Measurements from ENCODE around the gene SLC6A19. TPM values are rescaled to one million over a fixed set of nuclear protein-coding genes. Genes with fewer than 3 reads are reported as not detected.
A peak's percentile ranks its signal among the peaks of the same experiment; 100 is the strongest.
"Not testable (repeated sequence)": the region's sequence is repeated elsewhere in the genome, so short reads cannot be mapped to it uniquely, and the experiment has no call there.

The SLC6A19 gene
- total RNA-seq, 1 experiment from 2014 or later: 0.37 TPM

- in situ Hi-C loops (cut with HindIII; ENCODE audit: low sequenced_read_pairs): no loop called here
- no peak for DNase-seq (ENCODE audit: low spot score)
Observed at GRCh38 chr5:1228120-1228519, 26.7 kb downstream of the SLC6A19 start.

- DNase-seq (ENCODE audit: low spot score); in situ Hi-C loops (cut with HindIII; ENCODE audit: low sequenced_read_pairs): not testable (repeated sequence)
Observed at GRCh38 chr5:1229023-1229422, 27.6 kb downstream of the SLC6A19 start.

GRCh38 chr5:1229822-1230221 lies 28.4 kb downstream of the SLC6A19 start:
- no peak for DNase-seq (ENCODE audit: low spot score)
- in situ Hi-C loops (cut with HindIII; ENCODE audit: low sequenced_read_pairs): no loop called here

- in situ Hi-C loops (cut with HindIII; ENCODE audit: low sequenced_read_pairs): no loop called here
- no peak for DNase-seq (ENCODE audit: low spot score)
Observed at GRCh38 chr5:1230551-1230950, 29.2 kb downstream of the SLC6A19 start.

- no peak for DNase-seq (ENCODE audit: low spot score)
- in situ Hi-C loops (cut with HindIII; ENCODE audit: low sequenced_read_pairs): no loop called here
Observed at GRCh38 chr5:1231354-1231905, 30.0 kb downstream of the SLC6A19 start.

- DNase-seq (ENCODE audit: low spot score): no peak
- in situ Hi-C loops (cut with HindIII; ENCODE audit: low sequenced_read_pairs): no loop called here
Observed at GRCh38 chr5:1232780-1233179, 31.4 kb downstream of the SLC6A19 start.

GRCh38 chr5:1235379-1235778 lies 34.0 kb downstream of the SLC6A19 start:
- in situ Hi-C loops (cut with HindIII; ENCODE audit: low sequenced_read_pairs): no loop called here

GRCh38 chr5:1235838-1236237 lies 34.4 kb downstream of the SLC6A19 start:
- in situ Hi-C loops (cut with HindIII; ENCODE audit: low sequenced_read_pairs): no loop called here
- no peak for DNase-seq (ENCODE audit: low spot score)

More at GRCh38 chr5:1235379-1235778, 34.0 kb downstream of the SLC6A19 start:
- no peak for DNase-seq (ENCODE audit: low spot score)

- no peak for DNase-seq (ENCODE audit: low spot score)
- in situ Hi-C loops (cut with HindIII; ENCODE audit: low sequenced_read_pairs): no loop called here
Observed at GRCh38 chr5:1239505-1240251, 38.3 kb downstream of the SLC6A19 start.

- no peak for DNase-seq (ENCODE audit: low spot score)
- in situ Hi-C loops (cut with HindIII; ENCODE audit: low sequenced_read_pairs): no loop called here
Observed at GRCh38 chr5:1240496-1241260, 39.3 kb downstream of the SLC6A19 start.

GRCh38 chr5:1241509-1242080 lies 40.2 kb downstream of the SLC6A19 start:
- DNase-seq (ENCODE audit: low spot score): no peak
- in situ Hi-C loops (cut with HindIII; ENCODE audit: low sequenced_read_pairs): no loop called here

- no peak for DNase-seq (ENCODE audit: low spot score)
- in situ Hi-C loops (cut with HindIII; ENCODE audit: low sequenced_read_pairs): no loop called here
Observed at GRCh38 chr5:1242733-1243486, 41.5 kb downstream of the SLC6A19 start.

GRCh38 chr5:1243487-1244130 lies 42.2 kb downstream of the SLC6A19 start:
- no peak for DNase-seq (ENCODE audit: low spot score)
- in situ Hi-C loops (cut with HindIII; ENCODE audit: low sequenced_read_pairs): no loop called here

- in situ Hi-C loops (cut with HindIII; ENCODE audit: low sequenced_read_pairs): no loop called here
Observed at GRCh38 chr5:1244255-1244654, 42.9 kb downstream of the SLC6A19 start.

GRCh38 chr5:1244976-1245375 lies 43.6 kb downstream of the SLC6A19 start:
- in situ Hi-C loops (cut with HindIII; ENCODE audit: low sequenced_read_pairs): no loop called here
- DNase-seq (ENCODE audit: low spot score): no peak

More at GRCh38 chr5:1244255-1244654, 42.9 kb downstream of the SLC6A19 start:
- no peak for DNase-seq (ENCODE audit: low spot score)

GRCh38 chr5:1245905-1246576 lies 44.6 kb downstream of the SLC6A19 start:
- peak; percentile 28 for DNase-seq (ENCODE audit: low spot score)
- in situ Hi-C loops (cut with HindIII; ENCODE audit: low sequenced_read_pairs): no loop called here

GRCh38 chr5:1246711-1247431 lies 45.5 kb downstream of the SLC6A19 start:
- peak; percentile 13 for DNase-seq (ENCODE audit: low spot score)
- in situ Hi-C loops (cut with HindIII; ENCODE audit: low sequenced_read_pairs): no loop called here

GRCh38 chr5:1247811-1248210 lies 46.4 kb downstream of the SLC6A19 start:
- in situ Hi-C loops (cut with HindIII; ENCODE audit: low sequenced_read_pairs): no loop called here

More at GRCh38 chr5:1247811-1248210, 46.4 kb downstream of the SLC6A19 start:
- DNase-seq (ENCODE audit: low spot score): no peak

Data from G401 (cell line).